Inflammatory macrophage (primary cell): ENCODE measurements around the gene SDC4.

ENCODE experiments used
- DNase-seq, 2 donors: peaks; one replicate each; pipeline ENCODE4 v3.0.0-alpha.2; 2020 to 2022

The SDC4 gene

DNA sequence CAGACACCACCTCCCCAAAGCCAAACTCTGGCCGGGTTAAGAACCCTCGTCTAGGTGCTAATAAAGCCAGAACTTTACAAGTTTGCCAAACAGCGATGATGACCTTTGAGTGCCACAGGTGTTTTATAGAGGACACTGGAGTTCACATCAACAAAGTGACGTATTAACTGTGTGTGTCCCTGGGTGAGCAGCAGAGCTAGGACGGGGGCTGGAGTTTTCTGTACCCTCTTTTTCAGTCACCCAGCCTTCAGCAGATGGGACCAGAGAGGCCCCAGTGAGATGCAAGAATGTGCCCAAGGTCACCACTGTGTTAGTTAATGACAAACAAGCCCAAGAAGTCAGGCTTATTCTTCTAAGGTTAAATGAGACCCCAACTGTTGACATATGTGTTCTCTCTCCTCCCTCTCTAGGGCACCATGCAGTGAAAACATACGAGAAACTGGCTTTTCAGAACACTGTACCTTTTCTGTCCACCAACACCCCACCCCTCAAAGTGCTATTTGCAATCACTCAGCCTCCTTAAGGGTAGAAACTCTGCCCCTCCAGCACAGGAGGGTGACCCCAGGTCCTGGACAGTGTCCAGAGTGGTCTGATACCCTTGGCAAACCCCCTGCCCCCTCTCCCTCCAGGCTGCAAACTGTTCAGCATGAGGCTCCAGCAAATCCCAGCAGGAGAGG is 5.2 kb downstream of the SDC4 start:
- DNase-seq = no peak

DNA sequence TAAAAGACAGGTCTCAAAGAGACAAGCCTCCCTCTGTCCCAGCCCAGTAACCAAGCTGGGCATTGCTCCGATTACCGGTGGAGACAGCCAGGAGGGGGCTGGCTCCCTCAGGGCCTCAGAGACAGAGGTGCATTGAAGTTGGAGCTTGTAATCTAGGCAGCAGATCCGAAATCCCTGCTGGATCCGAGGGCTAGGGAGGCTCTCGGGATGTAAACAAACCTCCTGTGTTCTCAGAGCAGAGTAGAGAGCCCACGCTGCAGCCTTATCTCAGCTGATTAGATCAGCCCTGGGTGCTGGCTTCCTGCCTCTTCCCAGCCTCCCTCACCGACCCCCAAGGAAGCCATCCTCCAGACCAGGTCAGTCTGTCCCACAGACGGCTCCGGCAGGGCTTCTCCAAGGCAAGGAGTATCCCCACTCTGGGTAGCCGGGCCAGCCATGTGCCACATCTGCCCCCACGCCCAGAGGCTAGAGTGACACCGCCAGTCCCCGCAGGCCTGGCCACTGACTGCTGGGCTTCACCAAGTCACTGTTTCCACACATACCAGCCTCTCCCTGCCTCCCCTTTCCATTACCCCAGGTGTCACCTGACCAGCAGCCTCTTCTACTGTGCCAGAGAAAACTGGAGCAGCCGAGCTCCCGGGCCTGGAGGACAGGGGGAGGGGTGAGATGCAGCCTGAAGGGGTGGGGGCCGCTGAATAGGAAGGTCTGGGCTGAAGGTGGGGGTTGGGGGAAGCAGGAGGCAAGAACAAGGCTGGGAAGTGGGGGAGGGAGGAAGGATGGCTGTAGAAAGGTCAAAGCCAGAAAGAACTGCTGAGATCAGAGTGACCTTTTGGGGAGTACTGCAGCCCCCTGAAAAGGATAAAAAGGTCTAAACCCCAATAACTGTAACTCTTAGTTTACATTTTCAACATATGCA is 6.0 kb downstream of the SDC4 start:
- DNase-seq = no peak

DNA sequence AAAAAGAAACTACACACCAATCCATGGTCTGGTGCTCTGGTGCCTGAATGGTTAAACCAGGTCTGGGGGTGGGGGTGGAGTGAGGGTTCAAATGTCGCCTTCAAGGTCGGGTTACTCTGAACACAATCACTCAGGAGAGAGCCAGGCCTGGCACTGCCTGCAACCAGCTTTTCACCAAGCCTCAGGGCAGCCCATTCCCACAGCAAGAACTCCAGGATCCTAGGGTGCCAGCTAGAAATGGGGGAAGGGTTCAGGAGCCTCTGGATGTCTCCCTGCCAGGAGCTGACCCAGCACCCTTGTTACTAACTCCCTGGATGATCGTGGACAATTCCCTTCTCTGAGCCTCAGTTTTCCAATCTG is 6.7 kb downstream of the SDC4 start:
- no peak for DNase-seq

DNA sequence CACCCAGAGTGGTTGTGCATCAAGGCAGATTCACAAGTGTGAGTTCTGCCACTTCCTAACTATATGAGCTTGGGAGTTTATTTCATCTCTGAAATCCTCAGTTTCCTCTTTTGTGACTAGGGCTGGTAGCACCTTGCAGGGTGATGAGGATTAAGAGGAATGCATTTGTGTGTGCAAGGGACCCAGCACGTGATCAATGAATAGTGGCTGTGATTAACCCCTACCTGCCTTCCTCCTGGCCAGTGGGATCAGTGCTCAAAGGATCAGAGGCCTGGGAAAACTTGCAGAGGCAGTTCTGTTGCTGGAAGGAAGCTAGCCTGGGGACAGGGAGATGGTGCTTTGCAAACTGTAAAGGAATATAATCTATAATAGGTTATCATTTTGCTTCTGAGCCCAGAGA is 7.3 kb downstream of the SDC4 start:
- no peak for DNase-seq

DNA sequence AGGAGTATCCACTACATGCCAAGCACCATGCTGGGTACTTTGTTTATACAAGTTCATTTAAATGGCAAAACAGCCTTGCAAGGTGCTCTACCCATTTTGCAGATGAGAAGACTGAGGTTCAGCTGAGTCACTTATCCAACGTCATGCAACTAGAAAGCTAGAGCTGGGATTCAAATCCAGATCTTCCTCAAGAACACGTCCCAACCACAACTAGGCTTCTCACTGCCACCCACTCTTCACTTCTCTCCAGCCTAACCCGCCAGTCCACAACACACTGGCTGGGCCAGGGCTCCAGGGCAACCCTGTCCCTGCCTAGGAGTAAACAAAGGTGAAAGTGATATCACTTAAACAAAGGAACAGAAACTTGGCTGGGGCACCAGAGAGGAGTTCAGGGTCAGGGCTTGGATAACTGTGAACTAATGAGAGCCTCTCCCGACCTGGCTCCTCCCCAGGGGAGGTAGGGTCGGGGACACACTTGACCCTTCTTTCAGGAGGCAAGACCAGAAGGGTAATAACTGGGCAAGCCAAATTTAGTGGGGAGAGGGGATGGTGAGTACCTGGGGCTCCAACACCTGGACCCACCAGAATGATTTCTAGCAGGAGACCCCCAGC is 7.9 kb downstream of the SDC4 start:
- no peak for DNase-seq

DNA sequence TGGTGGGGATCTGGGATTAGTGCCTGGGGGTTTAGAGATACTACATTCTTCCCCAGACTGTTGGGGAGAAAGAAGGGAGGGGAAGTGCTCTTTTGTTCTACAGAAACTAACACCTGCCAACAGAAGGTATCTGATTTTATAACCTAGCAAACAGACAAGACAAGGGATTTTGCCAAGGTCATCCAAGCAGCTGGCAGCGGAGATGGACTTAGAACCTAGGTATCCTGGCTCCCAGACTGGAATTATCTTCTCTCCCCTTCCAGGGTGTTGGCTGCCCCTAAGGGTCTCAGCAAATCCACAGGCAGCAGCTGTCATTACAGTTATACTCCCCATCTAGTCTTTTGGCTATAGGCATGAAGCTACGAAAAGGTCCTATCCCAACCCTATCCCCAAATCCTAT is 8.4 kb downstream of the SDC4 start:
- DNase-seq = no peak

DNA sequence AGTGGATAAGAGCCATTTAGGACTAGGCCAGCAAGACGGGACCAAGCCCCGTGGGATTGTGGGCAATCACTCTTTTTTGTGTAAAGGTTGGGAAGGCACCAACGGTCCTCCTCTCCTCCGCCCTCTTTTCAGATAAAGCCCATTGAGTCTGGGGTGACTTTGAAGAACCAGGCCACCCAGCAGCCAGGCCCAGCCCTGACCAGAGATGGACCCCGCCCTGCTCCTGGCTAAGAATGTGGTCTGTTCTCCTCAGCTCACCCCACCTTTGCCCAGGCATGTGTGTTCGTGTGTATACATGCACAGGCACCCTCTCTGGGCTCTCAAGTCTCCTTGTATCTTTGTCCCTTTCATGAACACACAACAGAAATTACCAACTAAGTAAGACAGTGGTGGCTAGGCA is 9.1 kb downstream of the SDC4 start:
- no peak for DNase-seq

DNA sequence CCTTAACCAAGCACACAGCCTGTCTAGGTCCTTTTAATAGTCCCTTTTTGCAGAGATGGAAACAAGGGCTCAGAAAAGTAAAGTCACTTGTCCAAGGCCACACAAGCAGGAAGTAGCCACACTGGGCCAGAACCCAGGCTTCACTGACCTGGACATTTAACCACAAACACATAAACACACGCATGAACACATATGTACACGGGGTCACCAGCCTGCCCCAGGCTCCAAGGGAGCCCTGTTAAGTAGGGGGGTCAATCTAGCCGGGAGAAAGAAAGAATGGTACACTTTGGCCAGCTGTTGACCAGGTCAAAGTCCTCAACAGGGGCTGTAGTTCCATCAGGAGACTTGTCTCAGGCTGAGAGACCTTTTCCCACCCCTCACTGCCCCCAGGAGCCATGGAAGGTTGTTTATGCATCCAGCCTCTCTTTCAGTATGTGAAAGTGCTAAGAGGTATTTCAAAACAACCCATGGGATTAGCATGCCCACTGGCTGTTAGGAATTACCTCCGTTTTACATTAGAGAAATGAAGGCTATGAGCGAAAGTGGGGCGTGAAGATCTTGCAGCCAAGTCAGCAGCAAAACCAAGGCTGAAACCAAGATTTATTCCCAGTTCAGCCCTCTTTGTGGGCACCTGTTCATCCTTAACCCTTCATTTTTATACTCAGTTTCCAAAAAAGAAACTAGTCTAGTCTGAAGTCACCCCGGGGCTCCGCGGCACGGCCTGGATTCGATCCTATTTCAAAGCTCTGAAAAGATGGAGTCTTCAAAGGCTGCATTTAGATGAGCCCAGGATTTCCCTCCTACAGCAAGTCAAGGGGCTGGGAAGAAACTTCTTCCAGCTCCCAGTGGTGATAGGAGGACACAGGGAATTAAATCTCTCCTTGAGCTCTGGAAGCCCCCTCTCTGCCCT is 9.8 kb downstream of the SDC4 start:
- DNase-seq = no peak

DNA sequence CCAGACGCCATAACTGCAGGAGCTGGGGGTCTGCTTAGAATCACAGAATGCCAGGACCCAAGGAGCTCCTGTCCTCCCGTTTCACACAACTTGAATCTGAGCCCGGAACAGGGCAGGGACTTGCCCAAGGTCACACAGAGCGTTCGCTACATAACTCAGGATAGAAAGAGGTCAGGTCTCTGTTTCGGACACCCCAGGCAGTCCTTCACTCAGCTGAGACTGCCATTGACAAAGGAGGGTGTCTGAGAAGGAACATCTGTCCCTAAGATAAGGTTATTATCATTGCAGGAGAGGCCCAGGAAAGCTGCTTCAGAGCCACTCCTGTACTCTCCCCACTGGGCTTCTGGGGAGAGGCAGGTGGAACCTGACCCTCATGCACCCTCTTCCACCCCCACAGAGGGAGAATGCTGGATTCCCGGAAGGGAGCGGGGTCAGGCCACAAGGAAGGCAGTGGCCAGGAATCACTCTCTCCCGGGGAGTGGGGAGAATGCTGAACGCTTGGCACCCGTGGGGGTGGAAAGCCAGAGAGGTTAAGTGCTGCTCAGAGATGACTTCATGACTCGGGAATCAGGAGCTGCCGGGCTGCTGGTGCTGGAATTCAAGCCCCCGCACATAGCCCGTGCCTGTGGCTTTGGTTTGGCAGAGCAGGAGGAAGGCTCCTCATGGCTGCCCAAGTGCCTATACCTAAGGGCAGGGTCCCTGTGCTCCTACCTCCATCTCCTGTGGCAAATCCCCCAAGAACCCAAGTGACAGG is 10.7 kb downstream of the SDC4 start:
- DNase-seq = peak in 1 of 2 donors; percentile 2

DNA sequence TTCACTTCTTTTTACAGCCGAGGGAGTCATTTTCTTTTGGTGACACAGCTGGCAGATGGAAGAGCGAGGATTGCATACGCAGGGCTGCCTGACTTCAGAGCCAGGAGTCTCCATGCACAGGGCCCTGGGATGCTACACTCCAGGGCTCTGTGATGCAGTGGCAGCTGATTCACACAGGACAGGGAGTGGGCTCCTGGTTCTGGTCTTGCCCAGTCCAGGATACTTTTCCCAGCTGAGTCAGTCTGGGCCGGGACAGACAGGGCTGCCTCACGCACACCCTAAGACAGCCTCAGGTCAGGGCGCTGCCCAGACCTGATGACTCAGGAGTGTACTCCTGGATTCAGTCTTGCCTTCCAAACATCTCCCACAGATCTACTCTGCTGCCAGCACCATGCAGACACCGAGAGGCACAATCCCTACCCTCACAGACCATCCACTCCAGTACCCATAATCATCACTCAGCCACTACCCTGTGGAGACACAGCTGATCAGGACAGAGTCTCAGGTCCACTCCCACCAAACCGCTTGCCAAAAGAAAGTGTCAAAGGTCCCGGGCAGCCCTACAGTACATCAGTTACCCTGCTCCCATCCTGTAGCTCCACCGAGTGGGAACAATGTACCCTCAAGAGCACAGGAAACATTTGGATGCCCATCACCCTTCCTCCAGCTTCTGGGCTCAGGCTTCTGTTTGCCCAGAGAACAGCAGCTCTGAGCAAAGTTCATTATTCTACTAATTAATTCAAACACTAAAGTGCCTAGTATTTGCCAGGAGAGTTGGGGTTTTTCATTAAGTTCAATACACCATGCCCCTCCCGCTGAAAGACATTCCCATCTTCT is 11.5 kb downstream of the SDC4 start:
- DNase-seq = peak in 1 of 2 donors; percentile 1

DNA sequence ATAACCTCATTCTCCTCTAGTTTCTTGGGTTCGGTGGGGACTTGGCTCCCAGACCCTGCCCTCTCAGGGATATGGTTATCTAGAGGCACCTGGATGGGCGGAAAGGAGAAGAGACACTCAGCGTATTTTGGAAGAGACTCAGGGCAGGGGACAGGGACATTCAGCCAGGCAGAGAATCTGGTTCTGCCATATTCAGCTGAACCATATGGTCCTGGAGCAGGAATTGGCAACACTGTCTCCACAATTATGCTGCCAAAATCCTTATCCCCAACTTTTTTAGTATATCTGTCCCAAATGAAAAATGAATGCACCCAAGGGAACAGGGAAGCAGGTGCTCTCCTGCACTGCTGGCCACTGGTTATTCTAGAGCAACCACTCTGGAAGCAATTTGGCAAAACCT is 17.7 kb downstream of the SDC4 start:
- no peak for DNase-seq

DNA sequence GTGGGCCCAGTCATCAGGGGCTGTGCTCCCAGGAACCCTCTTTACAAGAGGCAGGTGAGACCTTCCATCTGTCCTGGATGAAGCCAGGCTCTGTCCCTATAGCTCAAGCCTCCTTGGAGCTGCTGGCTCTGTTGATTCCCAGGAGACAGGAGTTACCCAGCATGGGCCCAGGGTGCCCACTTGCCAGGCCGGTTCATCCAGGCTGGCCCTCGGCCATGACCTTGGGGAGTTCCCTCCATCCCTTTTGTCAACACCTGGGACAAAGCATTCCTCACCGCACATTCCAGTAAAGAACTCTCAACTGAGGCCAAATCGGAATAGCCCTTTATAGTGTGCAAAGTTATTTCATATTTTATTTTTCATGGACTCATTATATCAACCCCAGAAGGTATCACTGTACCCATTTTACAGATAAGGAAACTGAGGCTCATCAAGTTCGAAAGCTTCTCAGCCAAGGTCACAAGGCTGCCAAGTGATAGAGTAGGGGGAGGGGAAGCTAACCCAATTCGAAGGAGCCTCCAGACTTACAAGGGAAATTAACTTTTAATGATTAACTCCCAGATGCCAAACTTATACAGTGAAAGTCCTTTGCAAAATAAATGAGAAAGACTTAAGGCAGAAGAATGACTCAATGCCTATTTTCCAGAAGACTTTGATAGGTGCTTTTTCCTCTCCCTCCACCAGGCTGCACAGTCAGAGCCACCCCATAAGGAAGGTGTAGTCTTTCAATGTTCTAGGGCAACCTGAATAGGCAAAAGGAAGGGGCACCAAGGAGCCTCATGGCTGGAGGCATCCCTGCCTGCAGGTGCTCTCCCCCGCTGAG is 18.5 kb downstream of the SDC4 start:
- DNase-seq = no peak

DNA sequence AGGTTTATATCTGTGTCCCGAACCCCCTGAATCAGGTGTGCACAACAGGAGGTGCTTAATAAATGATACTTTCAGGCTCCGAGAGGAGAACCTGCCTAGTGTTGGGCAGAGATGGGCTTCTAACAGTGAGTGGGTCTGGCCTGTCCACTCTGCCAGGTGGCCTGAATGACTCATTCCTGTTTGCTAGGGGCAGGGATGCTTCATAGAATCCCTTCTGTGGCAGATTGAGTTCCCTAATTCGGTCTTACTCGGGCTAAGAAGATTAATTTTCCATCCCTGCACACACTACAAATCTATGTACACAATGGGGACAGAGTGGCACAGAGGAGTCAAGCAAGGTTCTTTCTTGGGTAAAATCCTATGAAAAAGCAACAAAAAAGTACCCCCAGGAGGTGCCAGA is 19.8 kb downstream of the SDC4 start:
- no peak for DNase-seq

DNA sequence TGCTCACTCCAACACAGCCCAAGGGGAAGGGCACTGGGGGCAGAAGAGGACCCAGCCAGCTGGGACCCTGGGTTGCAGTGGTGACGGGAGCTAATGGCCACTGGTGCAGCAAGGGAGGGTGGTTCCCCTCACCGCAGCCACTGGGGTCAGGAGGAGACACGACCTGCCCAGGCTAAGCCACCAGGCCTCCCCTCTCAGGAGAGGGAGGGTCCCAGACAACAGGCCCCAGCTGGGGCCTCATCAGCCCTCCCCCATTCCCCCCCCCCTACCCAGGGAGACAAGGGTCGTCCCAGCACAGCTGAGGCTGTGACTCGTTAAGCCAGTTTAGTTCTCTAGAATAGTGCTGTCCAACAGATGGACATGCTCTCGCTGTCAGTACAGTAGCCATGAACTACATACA is 22.9 kb downstream of the SDC4 start:
- DNase-seq = no peak

DNA sequence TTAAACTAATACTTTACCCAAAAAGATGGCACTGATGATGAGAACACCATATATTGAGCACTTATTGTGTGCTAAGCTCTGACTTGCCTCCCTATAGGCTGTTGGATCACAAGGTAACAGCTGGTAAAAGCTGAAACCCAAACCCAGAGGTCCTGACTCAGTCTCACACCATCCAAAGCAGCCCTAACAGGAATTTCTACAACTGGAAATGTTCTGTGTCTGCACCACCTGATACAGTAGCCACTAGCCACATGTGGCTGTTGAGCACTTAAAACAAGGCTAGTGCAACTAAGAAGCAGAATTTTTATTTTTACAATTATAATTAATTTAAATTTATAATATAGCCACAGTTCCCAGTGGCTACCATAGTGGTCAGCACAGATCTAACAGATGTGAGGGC is 24.5 kb downstream of the SDC4 start:
- no peak for DNase-seq

DNA sequence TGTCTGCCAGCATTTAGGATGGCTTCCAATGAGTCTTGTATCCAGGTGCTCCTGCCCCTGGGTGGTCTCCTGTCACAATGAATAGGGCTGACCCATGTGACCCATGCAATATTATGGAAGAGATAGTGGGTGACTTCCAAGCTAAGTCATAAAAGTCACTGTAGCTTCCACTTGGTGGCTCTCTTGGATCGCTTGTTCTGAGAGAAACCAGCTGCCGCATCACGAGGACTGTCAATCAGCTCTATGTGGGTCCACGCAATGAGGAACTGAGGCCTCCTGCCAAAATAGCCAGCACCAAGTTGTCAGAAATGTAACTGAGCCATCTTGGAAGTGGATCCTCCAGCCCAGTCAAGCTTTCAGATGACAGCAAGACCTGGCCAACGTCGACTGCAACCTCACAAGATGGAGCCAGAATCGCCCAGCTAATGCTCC is 25.3 kb downstream of the SDC4 start:
- DNase-seq = peak; percentile 91 to 96

DNA sequence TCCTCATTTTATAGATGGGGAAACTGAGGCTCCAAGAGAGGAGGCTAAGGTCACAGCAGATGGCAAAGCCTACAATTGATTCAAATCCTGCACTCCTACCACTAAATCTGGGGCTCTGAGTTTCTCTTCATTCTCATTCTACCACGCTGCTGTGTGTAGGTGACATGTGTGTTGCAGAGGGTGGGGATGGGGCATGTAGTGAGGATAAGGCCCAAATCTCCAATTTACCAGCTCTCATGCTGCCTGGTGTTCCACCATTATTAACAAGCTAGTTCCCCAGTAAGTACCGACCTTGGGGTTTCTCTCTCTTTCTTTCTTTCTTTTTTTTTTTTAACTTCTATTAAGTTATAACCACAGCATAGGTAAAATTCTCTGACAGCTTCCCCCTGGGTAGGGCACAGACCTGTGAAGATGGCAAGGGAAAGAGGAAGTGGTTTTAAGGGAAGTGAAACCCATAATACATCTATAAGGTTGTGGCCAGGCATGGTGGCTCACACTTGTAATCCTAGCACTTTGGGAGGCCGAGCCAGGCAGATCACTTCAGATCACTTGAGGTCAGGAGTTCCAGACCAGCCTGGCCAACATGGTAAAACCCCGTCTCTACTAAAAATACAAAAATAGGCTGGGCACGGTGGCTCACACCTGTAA is 27.2 kb downstream of the SDC4 start:
- DNase-seq = peak; percentile 55

DNA sequence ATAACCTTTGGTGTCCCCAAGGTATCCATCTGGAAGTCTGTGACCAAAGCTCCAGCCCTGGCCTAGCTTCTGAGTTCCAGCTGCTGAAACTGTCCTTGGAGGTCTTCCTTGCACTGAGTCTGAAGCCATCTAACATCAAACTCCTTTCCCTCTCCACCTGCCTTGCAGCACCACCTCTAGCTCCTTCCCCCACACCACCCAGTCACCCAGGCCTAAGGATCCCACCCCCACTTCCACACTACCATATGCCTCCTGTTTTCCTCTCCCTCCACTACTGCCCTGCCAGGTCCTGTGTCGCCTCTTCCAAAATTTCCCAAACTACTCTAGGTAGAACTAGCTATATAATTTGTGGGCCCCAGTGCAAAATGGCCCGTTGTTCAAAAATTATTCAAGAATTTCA is 29.3 kb downstream of the SDC4 start:
- DNase-seq = no peak

DNA sequence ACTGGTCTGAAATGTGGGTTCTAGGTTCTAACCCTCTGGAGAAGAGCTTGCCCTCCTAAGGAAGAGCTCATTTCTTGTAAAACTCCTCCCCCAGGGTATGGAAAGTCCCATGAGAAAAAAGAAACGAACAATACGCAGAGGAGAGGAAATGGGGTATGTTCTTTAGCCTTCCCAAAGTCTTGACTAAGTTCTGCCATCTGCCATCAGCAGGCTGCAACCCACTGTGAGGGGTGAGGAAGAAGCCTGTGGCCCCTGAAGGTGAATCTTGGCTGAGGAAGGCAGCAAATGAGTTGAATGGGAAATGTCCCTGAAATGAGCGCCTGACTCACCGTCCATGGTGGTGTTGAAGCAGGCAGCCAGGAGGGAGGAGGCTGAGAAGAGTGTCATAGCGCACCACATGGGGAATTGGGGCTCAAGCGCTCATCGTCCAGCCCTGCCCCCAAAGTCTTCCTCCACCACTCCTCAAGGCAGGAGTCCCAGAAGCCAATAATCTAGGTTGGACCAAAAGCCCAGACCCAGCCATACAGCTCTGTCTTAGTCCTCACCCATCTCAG is 29.8 kb downstream of the SDC4 start:
- no peak for DNase-seq
